Lung microvascular endothelial cell (primary cell): ENCODE measurements around the gene PON2. TPM values are rescaled to one million over a fixed set of nuclear protein-coding genes. Genes with fewer than 3 reads are reported as not detected.
"Not testable (repeated sequence)": the region's sequence is repeated elsewhere in the genome, so short reads cannot be mapped to it uniquely, and the experiment has no call there.

Experiments used
- DNase-seq, 2 donors: peaks; one replicate each; pipeline versions ENCODE4 v3.0.0 to v3.0.0-alpha.2; 2010; ENCODE audit warnings: low read depth in 2 of 2
- total RNA-seq: library from RNA; depleted of rRNA; stranded (reverse); fragments of >200 nt; gene quantifications from 2 replicates; pipeline ENCODE4 v1.2.1, GENCODE V29; 2014

Gene PON2
- 102 and 123 TPM in 2 replicates for total RNA-seq

GRCh38 chr7:95434557-95435421 lies at the start of gene PON2:
TSS of gene PON2 (minus strand) at chr7:95435028. CDS start at chr7:95434951, 77 bp downstream.
- DNase-seq = peak; percentile 82 to 88

DNA sequence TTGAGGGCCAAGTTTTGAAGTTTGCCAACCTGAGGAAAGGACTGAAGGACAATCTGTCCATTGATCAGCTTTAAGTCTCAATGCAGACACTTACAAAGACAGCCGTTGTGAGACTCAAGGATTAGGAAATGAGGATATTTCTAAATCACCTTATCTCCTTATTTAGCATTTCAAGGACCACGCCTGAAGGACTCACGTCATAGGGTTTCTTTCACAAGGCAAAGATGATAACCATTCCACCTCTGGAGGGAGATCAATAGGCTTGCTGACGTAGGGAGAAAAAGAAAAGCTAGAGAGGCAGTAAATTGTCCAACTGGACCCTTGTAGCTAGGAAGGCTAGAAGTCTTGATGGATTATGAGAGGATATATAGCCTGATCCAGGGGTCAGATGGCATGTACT lies 47.6 kb upstream of the PON2 start:
- no peak for DNase-seq

DNA sequence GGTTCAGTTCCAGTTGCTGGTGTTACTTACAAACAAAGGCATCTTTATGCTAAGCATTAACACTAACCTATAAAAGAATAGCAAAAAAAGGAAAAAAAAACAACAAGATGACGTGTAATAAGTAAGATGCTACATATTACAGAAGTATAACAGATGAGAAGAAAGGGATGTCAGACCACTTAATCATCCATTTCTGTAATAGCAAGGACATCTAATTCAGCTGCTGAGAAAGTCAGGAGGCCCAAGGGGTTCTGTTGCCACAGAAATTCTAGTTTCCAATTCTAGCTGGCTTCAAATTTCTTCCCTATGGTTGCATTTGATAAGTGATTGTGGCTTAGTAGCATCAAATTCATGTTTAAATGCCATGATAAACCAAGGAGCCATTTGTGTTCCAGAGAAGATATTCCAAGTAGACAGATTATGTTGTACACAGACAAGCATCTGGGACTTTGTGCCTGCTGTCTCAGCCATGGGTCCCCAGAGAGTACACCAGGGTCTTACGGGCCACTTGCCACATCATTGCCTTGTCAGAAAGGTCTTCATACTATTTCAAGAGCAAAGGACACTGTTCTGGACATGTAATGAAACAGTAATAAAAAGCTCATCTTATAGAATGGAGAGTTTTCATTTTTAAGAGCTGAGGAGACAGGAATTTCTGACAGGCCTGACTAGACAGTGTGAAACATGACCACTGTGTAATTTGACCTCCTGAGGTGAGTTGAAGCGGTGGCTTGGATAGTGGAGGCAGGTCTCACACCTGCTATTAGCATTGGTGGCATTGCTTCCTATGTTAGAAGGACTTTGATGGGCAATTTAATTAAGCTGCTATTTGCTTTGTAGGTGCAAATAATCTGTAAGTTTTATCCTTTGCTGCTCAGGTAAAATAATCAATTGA lies 46.7 kb upstream of the PON2 start:
- DNase-seq = no peak

DNA sequence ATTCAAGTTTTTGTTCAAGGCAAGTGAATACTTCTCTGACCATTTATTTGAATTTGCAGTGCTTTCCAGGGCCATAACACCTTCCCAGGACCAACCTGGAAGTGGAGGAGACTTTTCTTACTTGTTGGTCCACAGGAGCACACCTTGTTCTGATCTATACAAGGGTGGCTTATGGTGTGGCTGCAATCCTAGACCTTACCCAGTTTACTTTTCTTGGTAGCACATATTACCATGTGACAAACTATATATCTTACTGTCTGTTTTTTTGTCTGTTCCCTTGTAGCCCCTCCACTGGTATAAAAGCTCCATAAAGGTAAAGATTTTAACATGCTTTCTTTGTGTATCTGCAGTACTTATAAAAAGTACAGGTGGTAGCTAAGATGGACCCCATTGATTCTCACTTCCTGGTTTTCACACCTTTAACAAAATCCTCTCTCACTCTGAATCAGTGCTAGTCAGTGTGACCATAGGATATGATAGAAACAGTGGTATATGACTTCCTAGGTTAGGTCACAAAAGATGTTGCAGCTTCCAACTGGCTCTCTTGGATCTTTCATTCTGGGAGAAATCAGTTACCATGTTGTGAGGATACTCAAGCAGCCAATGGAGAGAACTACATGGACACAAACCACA lies 45.3 kb upstream of the PON2 start:
- no peak for DNase-seq

DNA sequence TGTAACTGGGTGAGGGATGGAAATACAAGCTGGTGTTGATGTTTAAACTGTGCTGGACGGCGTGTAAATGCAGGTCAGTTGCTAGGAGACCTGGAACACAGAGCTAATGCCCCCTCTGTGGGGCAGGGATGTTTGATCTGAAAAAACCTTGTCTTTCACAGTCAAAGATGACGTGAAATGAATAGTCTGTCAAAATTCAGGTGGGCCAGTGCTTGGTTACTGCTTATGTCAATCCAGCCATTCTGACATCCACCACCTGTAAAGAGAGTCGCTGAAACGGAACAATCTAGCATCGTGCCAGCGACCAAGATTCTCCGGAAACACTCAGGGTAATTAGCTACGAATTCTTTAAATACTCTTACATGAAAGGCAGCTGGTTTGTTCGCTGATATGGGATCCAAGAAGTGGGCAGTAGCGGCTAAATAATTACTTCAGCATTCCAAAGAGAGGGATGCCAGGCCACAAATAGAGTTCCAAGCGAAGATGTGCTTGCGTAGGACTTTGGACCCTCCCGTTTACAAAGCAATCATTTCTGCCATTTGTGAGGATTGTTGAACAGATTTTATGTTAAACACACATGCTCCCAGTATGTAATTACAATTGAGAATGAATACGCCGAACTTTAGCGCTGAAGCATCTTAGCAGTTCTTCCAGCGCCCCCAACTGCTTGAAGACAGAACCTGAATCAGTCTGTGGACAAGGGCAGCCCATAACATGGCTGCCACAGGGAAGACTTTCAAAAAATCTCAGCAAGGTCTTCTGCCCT lies 43.6 kb upstream of the PON2 start:
- DNase-seq = peak; percentile 8 to 40

DNA sequence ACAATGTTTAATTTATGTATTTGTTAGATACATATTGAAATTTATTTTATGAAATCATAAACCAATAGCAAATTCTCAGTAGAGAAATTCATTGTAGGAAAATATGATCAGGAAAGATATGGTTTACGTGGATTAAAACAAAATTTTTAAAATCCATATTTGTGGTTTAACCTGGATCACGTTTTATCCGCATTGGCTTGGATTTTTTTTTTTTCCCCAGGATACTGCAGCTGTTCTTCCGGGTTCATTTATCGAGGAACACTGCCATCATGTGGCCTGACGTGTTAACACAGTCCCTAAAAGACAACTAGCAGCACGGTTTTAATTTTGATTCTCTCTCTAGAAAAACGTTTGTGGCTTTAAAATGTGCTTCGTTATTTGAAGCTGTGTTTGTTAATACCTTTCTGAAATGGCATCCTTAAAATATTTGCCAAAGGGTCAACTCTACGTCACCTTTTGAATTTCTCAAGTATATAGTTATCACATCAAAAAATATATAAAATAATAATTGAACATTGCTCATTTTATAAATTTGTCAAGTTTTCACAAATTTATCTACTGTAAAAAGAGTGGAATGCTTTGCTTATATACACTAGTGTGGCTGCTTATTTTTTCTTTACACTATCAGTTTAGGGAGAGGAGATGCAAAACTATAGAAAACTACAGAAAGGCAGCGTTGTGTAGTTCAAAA lies 42.2 kb upstream of the PON2 start:
- DNase-seq = peak; percentile 76 to 88

GRCh38 chr7:95476072-95476847 lies 41.4 kb upstream of the PON2 start:
- DNase-seq = no peak

- DNase-seq = no peak
Measured at GRCh38 chr7:95473276-95473985, 38.6 kb upstream of the PON2 start.

DNA sequence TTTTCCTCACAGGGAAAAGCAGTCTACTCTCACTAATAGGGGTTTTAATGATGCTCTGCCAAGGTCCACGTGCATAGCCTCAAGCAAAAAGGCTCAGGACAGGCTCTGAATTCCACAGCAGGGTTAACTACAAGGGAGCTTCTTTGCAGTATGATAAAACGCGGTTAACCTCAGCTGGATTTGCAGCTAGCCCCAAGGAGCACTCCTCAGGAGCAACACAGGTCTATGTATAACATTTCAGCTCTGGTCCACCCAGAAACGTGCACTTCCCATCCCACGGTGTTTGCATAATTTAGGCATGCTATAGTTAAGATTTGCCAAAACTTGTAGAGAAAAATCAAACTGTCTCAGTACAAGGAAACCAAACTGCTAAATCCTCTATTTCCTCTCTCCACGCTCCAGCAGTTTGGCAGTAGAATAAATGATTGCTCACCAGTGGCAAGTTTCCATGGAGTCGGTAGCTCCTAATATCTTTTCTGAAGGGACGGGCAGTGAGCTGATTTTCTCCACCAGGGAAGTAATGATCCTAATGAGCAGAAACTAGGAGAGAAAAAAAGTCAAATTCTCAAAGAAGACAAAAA lies 37.8 kb upstream of the PON2 start:
- peak; percentile 10 to 26 for DNase-seq

DNA sequence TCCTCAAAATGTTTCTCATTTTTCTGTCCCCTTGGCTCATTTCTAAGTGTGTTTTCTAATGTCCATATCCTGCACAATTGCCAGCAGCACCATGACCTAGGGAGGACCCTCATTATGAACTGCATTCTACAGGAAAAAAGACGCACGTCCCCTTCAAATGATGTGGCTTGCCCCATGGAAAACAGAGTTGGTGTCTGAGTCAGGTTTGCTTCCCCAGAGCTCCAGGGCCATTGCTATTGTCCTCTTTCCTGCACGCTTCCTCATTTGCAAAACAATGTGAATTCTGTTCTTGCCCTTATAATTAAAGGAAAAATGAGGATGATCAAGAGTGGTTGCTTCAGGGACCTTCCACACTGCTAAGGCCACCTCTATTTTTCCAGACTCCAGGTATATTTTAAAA lies 36.2 kb upstream of the PON2 start:
- DNase-seq = peak; percentile 72 to 74

DNA sequence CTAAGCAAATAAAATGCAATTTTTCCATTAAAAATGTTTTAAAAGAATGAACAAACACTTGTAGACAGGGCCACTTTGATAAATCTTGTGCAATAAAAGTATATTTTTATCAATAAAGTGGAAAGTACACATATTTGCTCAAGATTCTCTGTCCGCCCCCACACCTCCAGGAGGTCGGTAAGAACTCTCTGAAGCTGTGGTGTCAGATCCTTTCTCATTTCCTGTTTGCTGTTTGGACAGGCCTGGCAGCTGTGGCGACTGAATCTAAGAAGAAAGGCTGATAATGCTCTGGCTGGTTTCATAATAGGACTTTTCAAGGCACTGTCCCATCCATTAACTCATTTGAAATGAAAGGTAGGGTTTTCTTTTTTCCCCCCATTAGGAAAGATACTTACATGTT lies 35.6 kb upstream of the PON2 start:
- DNase-seq = peak; percentile 55 to 80

GRCh38 chr7:95469848-95470247 lies 35.0 kb upstream of the PON2 start:
- peak in 1 of 2 donors; percentile 9 for DNase-seq

DNA sequence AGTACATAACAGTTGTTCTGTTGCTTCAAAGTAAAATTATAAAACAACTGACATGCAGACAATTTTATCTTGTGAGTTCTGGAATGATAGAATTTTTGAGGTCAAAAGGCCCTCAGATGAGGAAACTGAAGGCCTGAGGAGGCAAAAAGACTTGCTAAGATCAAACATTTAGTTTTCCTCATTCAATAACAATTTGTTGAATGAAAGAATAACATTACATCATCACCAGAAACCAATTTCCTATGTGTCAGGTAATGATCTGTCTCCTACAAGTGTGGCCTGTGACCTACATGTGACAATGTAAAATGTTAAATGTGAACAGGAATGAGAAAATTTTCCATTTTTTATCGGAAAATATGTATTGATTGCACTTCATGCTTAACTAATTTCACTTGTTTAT lies 34.4 kb upstream of the PON2 start:
- DNase-seq = no peak

DNA sequence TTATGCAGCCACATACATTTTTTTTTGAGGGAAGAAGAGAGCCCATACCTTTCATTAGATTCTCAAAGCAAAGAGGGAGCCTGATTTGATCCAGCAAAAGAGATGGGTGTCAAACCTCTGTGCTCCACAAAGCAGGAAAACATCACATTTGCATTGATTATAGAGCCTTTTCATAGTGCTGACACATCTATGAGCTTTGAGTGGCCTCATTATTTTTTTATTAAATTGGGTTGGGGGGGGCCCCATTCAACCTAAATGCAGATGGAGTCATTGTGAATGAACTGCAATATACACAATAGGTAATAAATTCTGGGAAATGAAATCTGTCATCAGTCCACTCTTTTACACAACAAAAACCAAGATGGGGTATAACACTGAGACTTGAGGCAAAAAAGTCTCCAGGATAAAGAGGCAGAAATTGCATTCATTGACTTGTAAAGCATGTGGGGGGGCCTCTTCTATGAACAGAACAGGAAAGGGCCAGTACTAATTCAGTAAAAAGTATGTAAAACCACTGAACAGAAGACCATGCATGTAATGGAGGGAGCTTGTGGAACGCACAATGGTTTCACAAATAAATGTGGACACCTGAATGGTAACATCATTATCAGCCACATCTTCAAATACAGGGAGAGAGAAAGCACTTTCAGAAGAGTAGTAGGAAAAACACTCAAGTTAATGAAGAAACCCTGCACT lies 33.2 kb upstream of the PON2 start:
- DNase-seq = no peak

GRCh38 chr7:95460653-95461052 lies 25.8 kb upstream of the PON2 start:
- DNase-seq = not testable (repeated sequence)

DNA sequence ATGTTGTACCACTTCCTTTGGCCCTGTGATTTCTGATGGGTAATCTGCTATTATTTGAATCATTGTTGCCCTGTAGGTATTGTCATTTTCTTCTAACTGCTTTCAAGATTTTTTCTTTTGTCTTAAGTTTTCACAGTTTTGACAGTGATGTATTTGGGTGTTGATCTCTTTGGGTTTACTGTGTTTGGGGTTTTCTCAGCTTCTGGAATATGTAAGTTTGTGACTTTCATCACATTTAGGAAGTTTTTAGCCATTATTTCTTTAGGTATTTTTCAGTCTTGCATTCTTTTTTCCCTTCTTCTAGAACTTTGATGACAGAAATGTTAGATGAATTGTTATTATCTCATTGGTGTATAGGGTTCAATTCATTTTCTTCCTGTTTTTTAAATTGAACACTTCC lies 23.1 kb upstream of the PON2 start:
- no peak for DNase-seq

DNA sequence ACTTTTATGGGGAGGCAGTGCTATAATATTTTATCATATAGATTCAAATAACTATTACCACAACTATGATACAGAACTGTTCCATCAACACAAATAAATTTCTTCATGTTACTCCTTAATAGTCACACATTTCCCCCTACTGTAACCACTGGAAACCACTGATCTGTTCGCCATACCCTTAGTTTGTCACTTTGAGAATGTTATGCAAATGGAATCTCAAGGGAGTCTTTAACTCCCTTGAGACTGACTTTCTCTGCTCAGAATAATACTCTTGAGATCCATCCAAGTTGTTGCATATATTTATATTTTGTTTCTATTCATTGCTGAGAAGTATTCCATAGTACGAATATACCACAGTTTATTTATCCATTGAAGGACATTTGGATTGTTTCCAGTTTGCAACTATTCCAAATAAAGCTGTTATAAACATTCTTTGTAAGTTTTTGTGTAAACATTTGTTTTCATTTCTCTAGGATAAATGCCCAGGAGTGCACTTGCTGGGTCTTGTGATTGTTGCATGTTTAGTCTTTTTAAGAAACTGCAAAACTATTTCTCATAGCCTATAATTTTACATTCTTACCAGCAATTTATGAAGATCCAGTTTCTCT lies 19.7 kb upstream of the PON2 start:
- DNase-seq = no peak

DNA sequence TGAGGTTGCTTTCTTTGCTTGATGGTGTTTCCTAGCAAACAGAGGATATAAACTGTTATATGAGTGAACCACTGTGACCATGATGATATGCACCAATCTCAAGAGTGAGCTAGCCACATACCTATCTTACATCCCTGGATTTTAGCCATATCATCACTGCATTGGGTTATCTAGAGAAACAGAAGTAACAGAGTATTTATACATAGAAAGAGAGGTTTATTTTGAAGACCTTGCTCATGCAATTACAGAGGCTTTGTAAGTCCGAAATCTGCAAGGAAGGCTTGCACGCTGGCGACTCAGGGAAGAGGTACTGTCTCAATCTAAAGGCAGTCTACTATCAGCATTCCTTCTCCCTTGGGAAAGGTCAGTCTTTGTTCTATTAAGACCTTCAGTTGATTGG lies 11.8 kb upstream of the PON2 start:
- DNase-seq = no peak
